ENCODE measurements around the gene GOLGA3.
"Not testable (repeated sequence)": the region's sequence is repeated elsewhere in the genome, so short reads cannot be mapped to it uniquely, and the experiment has no call there.

The GOLGA3 gene

GRCh38 chr12:132776816-132777568 lies 51.7 kb downstream of the GOLGA3 start:
- no peak for DNase-seq (ENCODE audit: low read depth in 3 of 3)

- not testable (repeated sequence) for DNase-seq (ENCODE audit: low read depth in 3 of 3)
These were observed 52.4 kb downstream of the GOLGA3 start for GRCh38 chr12:132776230-132776625.

- no peak for DNase-seq (ENCODE audit: low read depth in 3 of 3)
These were observed 53.0 kb downstream of the GOLGA3 start for GRCh38 chr12:132775502-132776229.

GRCh38 chr12:132774646-132775275 lies 53.9 kb downstream of the GOLGA3 start:
- no peak for DNase-seq (ENCODE audit: low read depth in 3 of 3)

- DNase-seq (ENCODE audit: low read depth in 3 of 3), result no peak
These were observed 54.5 kb downstream of the GOLGA3 start for GRCh38 chr12:132774159-132774558.

GRCh38 chr12:132773077-132773955 lies 55.4 kb downstream of the GOLGA3 start:
- no peak for DNase-seq (ENCODE audit: low read depth in 3 of 3)

GRCh38 chr12:132772606-132773005 lies 56.1 kb downstream of the GOLGA3 start:
- no peak for DNase-seq (ENCODE audit: low read depth in 3 of 3)

GRCh38 chr12:132771126-132771838 lies 57.4 kb downstream of the GOLGA3 start:
- peak in 1 of 3 experiments; percentile 34 for DNase-seq (ENCODE audit: low read depth in 3 of 3)

- DNase-seq (ENCODE audit: low read depth in 3 of 3), result no peak
These were observed 62.1 kb downstream of the GOLGA3 start for GRCh38 chr12:132766380-132767085.

GRCh38 chr12:132765361-132765760 lies 63.3 kb downstream of the GOLGA3 start:
- no peak for DNase-seq (ENCODE audit: low read depth in 3 of 3)

GRCh38 chr12:132764231-132764630 lies 64.4 kb downstream of the GOLGA3 start:
- DNase-seq (ENCODE audit: low read depth in 3 of 3), result no peak

GRCh38 chr12:132761921-132762583 lies 66.6 kb downstream of the GOLGA3 start:
- DNase-seq (ENCODE audit: low read depth in 3 of 3), result peak; percentile 70 to 82 (median 74)

GRCh38 chr12:132761032-132761920 lies 67.4 kb downstream of the GOLGA3 start, which contains the start of gene ANKLE2:
TSS of gene ANKLE2 (minus strand) at chr12:132761832. CDS start at chr12:132761798, 34 bp downstream.
- DNase-seq (ENCODE audit: low read depth in 3 of 3), result peak; percentile 36 to 73 (median 40)

- DNase-seq (ENCODE audit: low read depth in 3 of 3), result no peak
These were observed 69.3 kb downstream of the GOLGA3 start for GRCh38 chr12:132759359-132759758.

GRCh38 chr12:132758825-132759224 lies 69.8 kb downstream of the GOLGA3 start:
- DNase-seq (ENCODE audit: low read depth in 3 of 3), result not testable (repeated sequence)

- no peak for DNase-seq (ENCODE audit: low read depth in 3 of 3)
These were observed 74.3 kb downstream of the GOLGA3 start for GRCh38 chr12:132754160-132754932.

GRCh38 chr12:132753670-132754069 lies 75.0 kb downstream of the GOLGA3 start:
- not testable (repeated sequence) for DNase-seq (ENCODE audit: low read depth in 3 of 3)

GRCh38 chr12:132748319-132748718 lies 80.3 kb downstream of the GOLGA3 start:
- DNase-seq (ENCODE audit: low read depth in 3 of 3), result no peak

All from stimulated activated CD4-positive, alpha-beta T cell treated with anti-CD3 and anti-CD28 coated beads, TNF-alpha, amount 100 ng/mL, for 24 hours (primary cell).